HCT116 (cell line): ENCODE measurements around the gene CNN3. TPM values are rescaled to one million over a fixed set of nuclear protein-coding genes. Genes with fewer than 3 reads are reported as not detected.

ENCODE experiments used
- ATAC-seq: fragments of 200-7000 bp; cut with Tn5 transposase; 2 replicates; pipeline ENCODE4 v1.9.1; 2020; ENCODE audit warnings: mild to moderate bottlenecking, moderate library complexity
- BruUV-seq: library from RNA; stranded (reverse); fragments of 400-500 nt; replicated peaks from 2 replicates; lab custom pipeline; 2021; lab: Mats Ljungman, UMichigan
- CTCF ChIA-PET: fragments of 300-600 bp; sonication (Branson Sonifier 250); formaldehyde crosslinking; loops from one replicate; lab custom pipeline; 2021; ENCODE audit warnings: antibody characterized with exemption; lab: Charles Lee
- POLR2A ChIA-PET: fragments of 300-600, 350-600 bp; sonication (Branson Sonifier 250); formaldehyde crosslinking; loops from one replicate; lab custom pipeline; 2021; ENCODE audit warnings: antibody characterized with exemption; lab: Charles Lee
- RAD21 ChIA-PET, 2 experiments: fragments of 300-600 bp; sonication (Branson Sonifier 250); formaldehyde crosslinking; loops; one replicate each; lab custom pipeline; 2023; ENCODE audit warnings: low total read pairs in 2 of 2; ENCODE audit not compliant: uncharacterized antibody in 2 of 2, unreplicated experiment in 2 of 2, low non-redundant PET in 1 of 2; lab: Charles Lee
- DNase-seq: peaks from one replicate; pipeline ENCODE4 v3.0.0-alpha.2; 2010; ENCODE audit warnings: low read depth, low spot score
- H2AFZ ChIP-seq: fragments of 200-600 bp; shearing (Covaris generic), sonication (generic); 2 replicates; pipeline ENCODE4 v1.6.1; 2017; ENCODE audit warnings: low read depth, mixed run types, mixed read lengths, antibody characterized with exemption, low read length; ENCODE audit not compliant: poor library complexity, severe bottlenecking
- H3K27ac ChIP-seq: 2 replicates; pipeline ENCODE4 v1.5.1; 2012; ENCODE audit warnings: low read depth, low read length
- H3K27me3 ChIP-seq: fragments of 200-600 bp; sonication (generic); 2 replicates; pipeline ENCODE4 v1.6.1; 2016; ENCODE audit warnings: mixed run types, low read length, mixed read lengths; ENCODE audit not compliant: insufficient read depth
- H3K36me3 ChIP-seq, 2 experiments: fragments of 200-500 bp in 1 of 2; fragments of 200-600 bp in 1 of 2; sonication (Bioruptor generic) in 1 of 2; sonication (generic) in 1 of 2; 2 replicates each; pipeline versions ENCODE4 v1.5.1 to v1.6.1; 2014 to 2016; ENCODE audit warnings: low read length in 2 of 2, inconsistent platforms in 1 of 2, mixed read lengths in 1 of 2, mixed run types in 1 of 2; ENCODE audit not compliant: insufficient read depth in 2 of 2, control insufficient read depth in 1 of 2
- H3K4me1 ChIP-seq, 2 experiments: fragments of 200-600 bp in 1 of 2; sonication (generic) in 1 of 2; 2 replicates each; pipeline versions ENCODE4 v1.5.1 to v1.6.1; 2012 to 2017; ENCODE audit warnings: low read length in 2 of 2, inconsistent platforms in 1 of 2, mild to moderate bottlenecking in 1 of 2, mixed read lengths in 1 of 2, mixed run types in 1 of 2, moderate library complexity in 1 of 2; ENCODE audit not compliant: insufficient read depth in 2 of 2, control insufficient read depth in 1 of 2
- H3K4me2 ChIP-seq: fragments of 200-600 bp; sonication (generic); 2 replicates; pipeline ENCODE4 v1.6.1; 2017; ENCODE audit warnings: mixed run types, low read length, mixed read lengths
- H3K4me3 ChIP-seq, 2 experiments: fragments of 200-600 bp in 1 of 2; sonication (generic) in 1 of 2; replicated peaks in 1 of 2; 2 replicates each; pipeline ENCODE4 v1.5.1; 2011 to 2016; ENCODE audit warnings: low read length in 2 of 2, control low read depth in 1 of 2, low read depth in 1 of 2, mild to moderate bottlenecking in 1 of 2, mixed read lengths in 1 of 2, mixed run types in 1 of 2
- H3K79me2 ChIP-seq: fragments of 200-600 bp; sonication (generic); 2 replicates; pipeline ENCODE4 v1.6.1; 2017; ENCODE audit warnings: mild to moderate bottlenecking, mixed run types, low read length, moderate library complexity, mixed read lengths; ENCODE audit not compliant: insufficient read depth
- H3K9ac ChIP-seq: fragments of 200-600 bp; sonication (generic); 2 replicates; pipeline ENCODE4 v1.6.1; 2016; ENCODE audit warnings: low read length, mixed read lengths
- H3K9me2 ChIP-seq: fragments of 200-600 bp; sonication (generic), shearing (Covaris generic); 2 replicates; pipeline ENCODE4 v1.6.1; 2017; ENCODE audit warnings: mixed run types, mild to moderate bottlenecking, moderate library complexity; ENCODE audit not compliant: insufficient read depth
- H3K9me3 ChIP-seq, 2 experiments: fragments of 200-500 bp in 1 of 2; fragments of 200-600 bp in 1 of 2; sonication (Bioruptor generic) in 1 of 2; sonication (generic) in 1 of 2; 2 replicates each; pipeline ENCODE4 v1.6.1; 2014 to 2017; ENCODE audit warnings: low read length in 2 of 2, mixed read lengths in 2 of 2, inconsistent platforms in 1 of 2, low read depth in 1 of 2, mild to moderate bottlenecking in 1 of 2, mixed run types in 1 of 2, moderate library complexity in 1 of 2; ENCODE audit not compliant: control insufficient read depth in 1 of 2, insufficient read depth in 1 of 2
- H4K20me1 ChIP-seq: fragments of 200-600 bp; sonication (generic), shearing (Covaris generic); 2 replicates; pipeline ENCODE4 v1.6.1; 2017; ENCODE audit warnings: mixed run types, mild to moderate bottlenecking, moderate library complexity; ENCODE audit not compliant: insufficient read depth
- EGR1 ChIP-seq: IDR thresholded peaks from 2 replicates; pipeline ENCODE4 v1.6.1; 2012; ENCODE audit warnings: low read depth
- EZH2 ChIP-seq: fragments of 200-600 bp; sonication (generic); IDR thresholded peaks from 2 replicates; pipeline ENCODE4 v1.6.1; 2017; ENCODE audit warnings: antibody characterized with exemption, mixed run types
- FOSL1 ChIP-seq: IDR thresholded peaks from 2 replicates; pipeline ENCODE4 v1.6.1; 2012; ENCODE audit warnings: low read depth
- POLR2A ChIP-seq: IDR thresholded peaks from 2 replicates; pipeline ENCODE4 v1.7.0; 2011; ENCODE audit warnings: borderline replicate concordance; ENCODE audit not compliant: insufficient read depth, insufficient read length; ENCODE audit errors: extremely low read depth
- POLR2AphosphoS5 ChIP-seq: IDR thresholded peaks from 2 replicates; pipeline ENCODE4 v1.6.1; 2011; ENCODE audit warnings: mild to moderate bottlenecking, low read depth, low read length, moderate library complexity
- RAD21 ChIP-seq: IDR thresholded peaks from 2 replicates; pipeline ENCODE4 v1.6.1; 2012; ENCODE audit warnings: low read depth, mild to moderate bottlenecking
- SIN3A ChIP-seq: IDR thresholded peaks from 2 replicates; pipeline ENCODE4 v1.6.1; 2012; ENCODE audit warnings: low read depth
- SRF ChIP-seq: IDR thresholded peaks from 2 replicates; pipeline ENCODE4 v1.6.1; 2012; ENCODE audit warnings: low read depth
- YY1 ChIP-seq: IDR thresholded peaks from 2 replicates; pipeline ENCODE4 v1.6.1; 2011; ENCODE audit warnings: low read length, low read depth, moderate library complexity, mild to moderate bottlenecking; ENCODE audit not compliant: insufficient replicate concordance; ENCODE audit errors: extremely low read depth
- ZNF274 ChIP-seq: fragments of 200-500 bp; sonication (Bioruptor generic); IDR thresholded peaks from 2 replicates; pipeline ENCODE4 v1.6.1; 2014; ENCODE audit warnings: mild to moderate bottlenecking, low read depth, low read length, inconsistent platforms
- intact Hi-C: fragments of 100-400 bp; cut with micrococcal nuclease; formaldehyde crosslinking; loops from 2 replicates; pipeline ENCODE4 v1.10.0; 2022
- total RNA-seq: library from RNA; stranded (reverse); gene quantifications from one replicate; pipeline ENCODE4 v1.2.1, GENCODE V29; 2021; ENCODE audit not compliant: unreplicated experiment
- TF ChIP-seq, protein P1 (sequence below): IDR thresholded peaks from 2 replicates; pipeline ENCODE4 v1.6.1; 2012
- TF ChIP-seq, protein P2 (sequence below): IDR thresholded peaks from 2 replicates; pipeline ENCODE4 v1.6.1; 2011; ENCODE audit warnings: mild to moderate bottlenecking, low read length, moderate library complexity; ENCODE audit not compliant: insufficient replicate concordance; ENCODE audit errors: extremely low read depth
- TF ChIP-seq, protein P3 (sequence below), 3 experiments: fragments of 200-600 bp in 1 of 3; sonication (generic) in 1 of 3; IDR thresholded peaks in 2 of 3; conservative IDR thresholded peaks in 1 of 3; 2 replicates each; pipeline ENCODE4 v1.5.1; 2012 to 2017; ENCODE audit warnings: low read depth in 2 of 3, low read length in 2 of 3, antibody characterized with exemption in 1 of 3, borderline replicate concordance in 1 of 3, control low read depth in 1 of 3, mild to moderate bottlenecking in 1 of 3, mixed read lengths in 1 of 3, mixed run types in 1 of 3, moderate library complexity in 1 of 3; ENCODE audit not compliant: insufficient read depth in 1 of 3

CNN3 gene
- total RNA-seq, 1 experiment from 2014 or later = 109 TPM

DNA sequence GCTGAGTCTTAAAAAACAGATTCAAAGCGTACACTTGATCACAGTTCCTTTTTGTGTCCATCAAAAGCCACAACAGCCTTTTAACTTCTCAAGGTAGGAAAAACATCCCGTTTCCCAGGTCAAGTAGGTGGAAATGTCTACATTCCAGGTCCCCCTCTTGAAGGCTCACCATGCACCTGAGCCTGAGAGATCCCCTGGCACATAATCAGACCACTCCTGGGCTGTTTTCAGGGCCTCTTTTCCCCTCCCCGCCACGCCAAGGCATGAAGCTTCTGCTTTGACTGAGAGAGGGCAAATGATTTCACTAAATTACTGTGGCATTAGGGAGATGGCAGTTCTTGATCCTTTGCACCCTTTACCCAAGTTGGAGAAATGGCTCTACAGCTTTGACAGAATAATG lies 21.7 kb downstream of the CNN3 start:
- H3K79me2 ChIP-seq = peaks cover 73% of the 10 kb centered on the region
- no TSS peak for BruUV-seq
- DNase-seq = no peak
- no peak overlapping the region for H3K4me2 ChIP-seq
- H3K27me3 ChIP-seq = no peaks in the 10 kb centered on the region
- H3K9me2 ChIP-seq = no peaks in the 10 kb centered on the region
- peaks cover 4% of the 10 kb centered on the region; the same call in 1 of the 2 replicates for H4K20me1 ChIP-seq
- H3K9ac ChIP-seq = no peak overlapping the region
- no peak overlapping the region for H2AFZ ChIP-seq
- peaks cover 0 to 36% of the 10 kb centered on the region in 2 experiments; a peak in 2 of 4 replicates for H3K4me1 ChIP-seq
- no peak overlapping the region for H3K4me3 ChIP-seq
- intact Hi-C loops = no loop called here
- ATAC-seq = no peak
- H3K27ac ChIP-seq = no peak overlapping the region
- H3K9me3 ChIP-seq = no peaks in the 10 kb centered on the region
- CTCF ChIA-PET = no interaction called here
- H3K36me3 ChIP-seq = peaks cover 4 to 7% of the 10 kb centered on the region in 2 experiments; a peak in 1 of 4 replicates
- POLR2A ChIA-PET = no interaction called here
- TF ChIP-seq RAD21 (no peak), EGR1 (no peak), YY1 (no peak), FOSL1 (no peak), SIN3A (no peak), ZNF274 (no peak), EZH2 (no peak), SRF (no peak), POLR2A (no peak), POLR2AphosphoS5 (no peak)
- TF ChIP-seq, protein P1, sequence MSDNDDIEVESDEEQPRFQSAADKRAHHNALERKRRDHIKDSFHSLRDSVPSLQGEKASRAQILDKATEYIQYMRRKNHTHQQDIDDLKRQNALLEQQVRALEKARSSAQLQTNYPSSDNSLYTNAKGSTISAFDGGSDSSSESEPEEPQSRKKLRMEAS = no peak
- TF ChIP-seq, protein P2, sequence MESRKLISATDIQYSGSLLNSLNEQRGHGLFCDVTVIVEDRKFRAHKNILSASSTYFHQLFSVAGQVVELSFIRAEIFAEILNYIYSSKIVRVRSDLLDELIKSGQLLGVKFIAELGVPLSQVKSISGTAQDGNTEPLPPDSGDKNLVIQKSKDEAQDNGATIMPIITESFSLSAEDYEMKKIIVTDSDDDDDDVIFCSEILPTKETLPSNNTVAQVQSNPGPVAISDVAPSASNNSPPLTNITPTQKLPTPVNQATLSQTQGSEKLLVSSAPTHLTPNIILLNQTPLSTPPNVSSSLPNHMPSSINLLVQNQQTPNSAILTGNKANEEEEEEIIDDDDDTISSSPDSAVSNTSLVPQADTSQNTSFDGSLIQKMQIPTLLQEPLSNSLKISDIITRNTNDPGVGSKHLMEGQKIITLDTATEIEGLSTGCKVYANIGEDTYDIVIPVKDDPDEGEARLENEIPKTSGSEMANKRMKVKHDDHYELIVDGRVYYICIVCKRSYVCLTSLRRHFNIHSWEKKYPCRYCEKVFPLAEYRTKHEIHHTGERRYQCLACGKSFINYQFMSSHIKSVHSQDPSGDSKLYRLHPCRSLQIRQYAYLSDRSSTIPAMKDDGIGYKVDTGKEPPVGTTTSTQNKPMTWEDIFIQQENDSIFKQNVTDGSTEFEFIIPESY = no peak
- TF ChIP-seq, protein P3, sequence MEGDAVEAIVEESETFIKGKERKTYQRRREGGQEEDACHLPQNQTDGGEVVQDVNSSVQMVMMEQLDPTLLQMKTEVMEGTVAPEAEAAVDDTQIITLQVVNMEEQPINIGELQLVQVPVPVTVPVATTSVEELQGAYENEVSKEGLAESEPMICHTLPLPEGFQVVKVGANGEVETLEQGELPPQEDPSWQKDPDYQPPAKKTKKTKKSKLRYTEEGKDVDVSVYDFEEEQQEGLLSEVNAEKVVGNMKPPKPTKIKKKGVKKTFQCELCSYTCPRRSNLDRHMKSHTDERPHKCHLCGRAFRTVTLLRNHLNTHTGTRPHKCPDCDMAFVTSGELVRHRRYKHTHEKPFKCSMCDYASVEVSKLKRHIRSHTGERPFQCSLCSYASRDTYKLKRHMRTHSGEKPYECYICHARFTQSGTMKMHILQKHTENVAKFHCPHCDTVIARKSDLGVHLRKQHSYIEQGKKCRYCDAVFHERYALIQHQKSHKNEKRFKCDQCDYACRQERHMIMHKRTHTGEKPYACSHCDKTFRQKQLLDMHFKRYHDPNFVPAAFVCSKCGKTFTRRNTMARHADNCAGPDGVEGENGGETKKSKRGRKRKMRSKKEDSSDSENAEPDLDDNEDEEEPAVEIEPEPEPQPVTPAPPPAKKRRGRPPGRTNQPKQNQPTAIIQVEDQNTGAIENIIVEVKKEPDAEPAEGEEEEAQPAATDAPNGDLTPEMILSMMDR (IDR thresholded peaks at IDR 0.05 in 2 of 3, conservative IDR thresholded peaks at IDR 0.05 in 1 of 3; ENCODE audit: borderline replicate concordance in 1 of 3, insufficient read depth in 1 of 3, low read depth in 2 of 3, low read length in 2 of 3) = no peak
- TF ChIP-seq, all 23 proteins: peak for 0
- RAD21 ChIA-PET = no interaction called here
